Left ventricle myocardium superior (tissue), 1 donor: Measurements from ENCODE around the gene COMT. TPM values are rescaled to one million over a fixed set of nuclear protein-coding genes. Genes with fewer than 3 reads are reported as not detected.
"Not testable (repeated sequence)": the region's sequence is repeated elsewhere in the genome, so short reads cannot be mapped to it uniquely, and the experiment has no call there.

Experiments
- ATAC-seq: fragments of 200-7000 bp; cut with Tn5 transposase; one replicate; pipeline ENCODE4 v1.9.1; 2020; ENCODE audit warnings: mild to moderate bottlenecking, moderate library complexity
- DNase-seq: peaks from one replicate; pipeline ENCODE4 v3.0.0-alpha.2; 2020
- intact Hi-C: fragments of 100-400 bp; cut with micrococcal nuclease; formaldehyde crosslinking; loops from one replicate; pipeline ENCODE4 v1.11.0; 2022
- total RNA-seq: library from RNA; stranded (reverse); fragmentation: NEBNext Ultra II Directional; extraction: Animal tissue kit (Norgen Biotek cat#: 25700); gene quantifications from one replicate; pipeline ENCODE4 v1.2.1, GENCODE V29; 2021
- donor health status: DM: no; HTN: yes; CAD: no; lungs with severe emphysema.

The COMT gene
- total RNA-seq, 1 donor from 2014 or later = 83.4 TPM

DNA sequence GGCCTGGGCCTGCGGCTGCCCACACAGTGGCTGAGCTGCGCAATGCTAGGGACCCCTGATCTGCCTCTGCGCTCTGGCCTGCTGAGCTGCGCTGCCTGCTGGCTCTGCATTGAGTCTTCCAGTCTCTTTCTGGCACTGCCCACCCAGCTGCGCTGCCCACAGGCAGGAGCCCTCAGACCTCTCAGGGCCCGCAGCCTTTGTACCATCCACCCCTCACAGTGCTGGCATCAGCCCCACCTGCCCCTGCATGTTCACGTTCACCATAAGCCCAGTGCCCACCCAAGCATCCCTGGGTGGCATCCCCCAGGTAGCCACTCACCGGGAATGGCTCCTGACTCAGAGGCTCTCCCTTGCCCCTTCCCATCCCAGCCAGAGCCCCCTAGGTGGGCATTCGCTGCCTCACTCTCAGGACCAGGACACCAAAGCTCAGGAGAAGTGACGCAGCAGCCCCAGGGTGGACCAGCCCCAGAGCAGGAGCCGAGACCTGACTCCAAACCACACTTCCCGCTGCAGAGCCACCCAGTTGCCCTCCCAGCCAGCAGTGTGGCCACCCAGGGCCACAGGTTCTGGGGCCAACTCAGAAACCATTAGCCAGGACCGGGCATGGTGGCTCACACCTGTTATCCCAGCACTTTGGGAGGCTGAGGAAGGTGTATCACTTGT, 21.7 kb upstream of the COMT start:
- no peak for ATAC-seq
- intact Hi-C loops = no loop called here
- DNase-seq = no peak

DNA sequence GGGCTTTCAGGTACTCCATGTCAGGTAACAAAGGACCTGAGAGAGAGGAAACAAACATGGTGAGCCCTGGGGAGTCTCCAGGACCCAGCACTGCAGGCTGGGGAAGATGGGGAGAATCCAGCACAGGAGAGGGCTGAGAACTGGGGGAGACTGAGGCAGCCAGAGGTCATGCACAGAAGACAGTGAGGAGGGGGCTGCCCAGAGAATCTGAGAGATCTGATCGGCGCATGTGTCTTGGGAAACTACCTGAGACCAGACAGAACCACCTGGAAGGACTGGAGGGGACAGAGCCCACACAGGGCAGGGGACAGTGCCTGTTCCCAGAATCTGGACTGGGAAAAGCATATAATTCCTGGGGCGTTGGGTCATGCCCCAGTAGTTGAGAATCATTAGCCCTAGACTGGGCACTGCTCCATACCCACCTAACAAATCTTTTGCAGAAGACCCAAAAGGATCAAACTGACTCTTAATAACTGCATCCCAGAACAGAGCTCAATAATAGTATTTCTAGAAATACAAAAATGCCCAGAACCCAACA, 20.0 kb upstream of the COMT start:
- ATAC-seq = no peak
- intact Hi-C loops = no loop called here
- no peak for DNase-seq

DNA sequence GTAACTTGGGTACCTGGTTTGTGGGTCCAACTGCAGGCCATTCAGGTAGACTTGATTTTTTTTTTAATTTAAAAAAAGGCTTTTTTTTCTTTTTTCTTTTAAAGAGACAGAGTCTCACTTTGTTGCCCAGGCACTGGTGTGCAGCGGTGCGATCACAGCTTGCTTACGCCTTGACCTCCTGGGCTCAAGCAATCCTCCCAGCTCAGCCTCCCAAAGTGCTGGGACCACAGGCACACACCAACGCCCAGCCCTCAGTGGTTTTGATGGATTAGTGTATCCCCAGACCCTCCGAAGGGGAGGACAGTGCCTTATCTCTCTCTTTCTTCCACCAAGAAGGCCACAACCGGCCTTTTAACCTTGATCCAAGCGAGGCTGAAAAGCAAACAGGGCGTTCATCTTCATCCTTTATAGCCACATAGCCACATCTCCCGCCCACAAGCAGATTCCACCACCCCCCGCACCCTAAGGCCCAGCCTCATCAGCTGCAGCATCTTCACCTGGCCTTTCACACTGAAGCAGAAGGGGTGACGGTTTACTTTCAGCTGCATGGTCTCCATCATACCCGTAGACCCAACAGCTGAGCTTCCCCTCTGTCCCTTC, 17.6 kb upstream of the COMT start:
- DNase-seq = no peak

DNA sequence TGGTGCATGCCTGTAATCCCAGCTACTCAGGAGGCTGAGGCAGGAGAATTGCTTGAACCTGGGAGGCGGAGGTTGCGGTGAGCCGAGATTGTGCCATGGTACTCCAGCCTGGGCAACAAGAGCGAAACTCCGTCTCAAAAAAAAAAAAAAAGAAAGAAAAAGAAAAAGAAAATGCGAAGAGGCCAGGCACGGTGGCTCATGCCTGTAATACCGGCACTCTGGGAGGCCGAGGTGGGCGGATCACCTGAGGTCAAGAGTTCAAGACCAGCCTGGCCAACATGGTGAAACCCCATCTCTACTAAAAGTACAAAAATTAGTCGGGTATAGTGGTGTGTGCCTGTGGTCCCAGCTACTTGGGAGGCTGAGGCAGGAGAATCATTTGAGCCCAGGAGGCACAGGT, 15.5 kb upstream of the COMT start:
- DNase-seq, intact Hi-C loops, ATAC-seq: not testable (repeated sequence)

More for the DNA sequence above, 17.6 kb upstream of the COMT start:
- no peak for ATAC-seq
- intact Hi-C loops = no loop called here

DNA sequence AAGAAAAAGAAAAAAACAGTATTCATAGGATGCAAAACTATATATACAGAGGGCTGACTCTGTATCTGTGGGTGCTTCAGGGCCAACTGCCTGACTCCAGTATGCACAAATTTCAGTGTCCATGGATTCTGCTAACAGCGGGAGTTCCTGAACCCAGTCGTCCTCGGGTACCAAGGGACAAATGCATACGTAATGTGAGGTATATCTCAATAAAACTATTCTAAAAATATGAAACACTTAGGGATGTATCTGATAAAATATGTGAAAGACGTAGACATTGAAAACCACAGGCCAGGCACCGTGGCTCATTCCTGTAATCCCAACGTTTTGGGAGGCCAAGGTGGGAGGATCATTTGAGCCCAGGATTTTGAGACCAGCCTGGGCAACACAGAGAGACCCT, 13.9 kb upstream of the COMT start:
- ATAC-seq = no peak
- intact Hi-C loops = no loop called here

DNA sequence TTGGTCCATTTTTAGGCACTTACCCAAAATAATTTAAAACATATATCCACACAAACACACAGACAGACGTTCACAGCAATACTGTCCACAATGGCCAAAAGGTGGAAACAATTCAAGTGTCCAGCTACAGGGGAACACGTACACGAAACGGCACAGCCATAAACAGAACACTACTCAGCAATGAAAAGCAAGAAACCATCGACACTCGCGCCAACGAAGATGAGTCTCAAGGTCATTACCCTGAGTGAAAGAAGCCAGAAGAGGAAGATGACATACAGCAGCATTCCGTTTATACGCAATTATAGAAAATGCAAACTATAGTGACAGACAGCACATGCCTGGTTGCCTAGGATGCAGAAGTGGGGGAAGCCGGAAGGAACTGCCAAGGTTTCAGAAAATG, 13.4 kb upstream of the COMT start:
- intact Hi-C loops = no loop called here
- ATAC-seq = no peak
- DNase-seq = no peak

More for the DNA sequence above, 13.9 kb upstream of the COMT start:
- DNase-seq = no peak

DNA sequence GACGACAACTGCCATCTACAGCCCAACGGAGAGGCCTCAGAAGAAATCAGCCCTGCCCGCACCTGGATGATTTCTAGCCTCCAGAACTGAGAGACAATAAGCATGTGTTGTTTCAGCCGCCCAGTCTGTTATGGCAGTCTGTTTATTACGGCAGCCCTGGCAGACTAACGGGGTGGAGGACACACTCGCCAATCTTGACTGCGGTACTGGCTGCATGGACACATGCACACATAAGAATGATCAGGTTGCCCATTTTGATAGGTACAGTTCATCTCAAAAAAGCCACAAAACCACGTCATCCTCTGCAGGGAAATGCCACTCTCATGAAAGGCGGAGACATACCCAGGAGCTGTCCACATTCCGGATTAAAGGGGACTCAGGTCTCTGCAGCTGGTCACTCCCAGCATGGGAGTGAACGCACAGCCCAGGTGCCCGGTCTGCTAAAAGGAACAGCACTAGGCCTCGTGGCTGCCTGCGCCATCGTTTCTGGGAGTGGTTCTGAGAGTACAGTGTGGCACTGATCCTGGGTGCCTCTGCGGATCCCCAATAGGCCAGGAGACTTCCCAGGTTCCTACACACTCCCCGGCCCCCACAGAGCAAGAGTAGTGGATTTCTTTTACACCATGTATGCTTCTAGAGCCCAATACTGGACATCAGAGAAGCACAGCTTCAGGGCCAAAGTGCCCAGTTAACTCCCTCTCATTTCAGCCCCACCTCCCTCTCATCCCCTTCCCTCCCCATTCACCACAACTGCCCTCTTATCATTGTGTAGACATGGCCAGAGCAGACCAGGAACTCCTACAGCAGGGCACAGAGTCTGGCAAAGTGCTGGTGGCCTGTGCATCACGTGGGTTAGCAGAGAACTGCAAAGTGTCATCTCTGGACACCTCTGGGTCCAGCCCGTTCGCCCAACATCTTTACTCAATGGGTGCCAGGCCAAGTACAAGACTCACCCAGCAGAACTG, 11.7 kb upstream of the COMT start:
- ATAC-seq = no peak
- intact Hi-C loops = no loop called here

DNA sequence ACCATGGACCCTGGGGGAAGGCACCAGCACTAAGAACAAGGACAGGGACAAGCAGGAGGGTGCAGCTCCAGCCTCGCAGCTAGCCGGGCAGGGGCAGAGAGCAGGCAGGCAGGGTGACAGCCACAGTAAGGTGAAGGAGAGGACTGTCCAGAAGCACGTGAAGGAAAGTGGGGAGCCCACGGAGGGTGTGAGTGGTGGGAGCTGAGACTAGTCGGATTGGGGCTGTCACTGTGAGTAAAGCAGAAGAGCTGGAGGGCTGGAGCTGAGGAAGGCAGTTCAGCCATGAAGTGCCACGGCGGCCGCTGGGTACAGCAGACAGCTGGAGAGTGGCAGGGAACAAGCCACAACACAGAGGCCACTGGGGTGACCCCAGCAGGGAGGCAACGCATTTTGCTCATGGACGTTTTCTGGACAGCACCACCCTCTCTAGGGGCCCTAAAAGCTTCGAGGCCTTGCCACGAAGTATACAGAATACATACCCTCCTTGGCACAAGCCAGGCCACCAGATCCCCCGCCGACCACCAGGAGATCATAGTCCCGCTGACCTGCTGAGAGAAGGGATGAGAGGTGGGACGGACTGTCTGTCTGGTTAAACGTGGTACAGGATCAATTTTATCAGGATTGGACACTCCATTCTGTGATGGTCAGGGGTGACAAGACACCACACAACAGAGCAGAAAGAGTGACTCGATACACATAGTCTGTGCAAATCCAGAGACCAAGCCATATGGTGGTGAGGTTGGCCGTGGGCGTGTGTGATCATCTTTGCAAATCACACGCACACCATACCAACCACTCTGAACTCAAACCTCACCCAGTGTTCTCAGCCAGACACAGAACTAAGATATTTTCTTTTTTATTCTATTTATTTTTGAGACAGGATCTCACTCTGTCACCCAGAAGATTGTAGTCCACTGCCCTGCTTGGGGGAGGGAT, 10.8 kb upstream of the COMT start:
- no peak for ATAC-seq
- intact Hi-C loops = no loop called here
- DNase-seq = no peak

More for the DNA sequence above, 11.7 kb upstream of the COMT start:
- no peak for DNase-seq

DNA sequence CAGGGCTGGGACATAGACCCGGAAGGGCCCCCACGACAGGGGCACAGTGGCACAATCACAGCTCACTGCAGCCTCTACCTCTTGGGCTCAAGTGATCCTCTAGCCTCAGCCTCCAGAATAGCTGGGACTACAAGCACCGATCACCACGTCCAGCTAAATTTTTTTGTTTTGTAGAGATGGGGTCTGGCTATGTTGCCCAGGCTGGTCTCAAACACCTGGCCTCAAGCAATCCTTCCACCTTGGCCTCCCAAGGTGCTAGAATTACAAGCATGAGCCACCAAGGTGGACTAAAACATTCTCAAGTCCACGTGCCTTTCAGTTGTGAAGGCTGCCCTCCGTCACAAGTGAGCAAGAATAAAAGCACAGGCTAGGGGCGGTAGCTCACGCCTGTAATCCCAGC, 10.1 kb upstream of the COMT start:
- intact Hi-C loops = no loop called here
- DNase-seq (no peak), ATAC-seq (no peak)

DNA sequence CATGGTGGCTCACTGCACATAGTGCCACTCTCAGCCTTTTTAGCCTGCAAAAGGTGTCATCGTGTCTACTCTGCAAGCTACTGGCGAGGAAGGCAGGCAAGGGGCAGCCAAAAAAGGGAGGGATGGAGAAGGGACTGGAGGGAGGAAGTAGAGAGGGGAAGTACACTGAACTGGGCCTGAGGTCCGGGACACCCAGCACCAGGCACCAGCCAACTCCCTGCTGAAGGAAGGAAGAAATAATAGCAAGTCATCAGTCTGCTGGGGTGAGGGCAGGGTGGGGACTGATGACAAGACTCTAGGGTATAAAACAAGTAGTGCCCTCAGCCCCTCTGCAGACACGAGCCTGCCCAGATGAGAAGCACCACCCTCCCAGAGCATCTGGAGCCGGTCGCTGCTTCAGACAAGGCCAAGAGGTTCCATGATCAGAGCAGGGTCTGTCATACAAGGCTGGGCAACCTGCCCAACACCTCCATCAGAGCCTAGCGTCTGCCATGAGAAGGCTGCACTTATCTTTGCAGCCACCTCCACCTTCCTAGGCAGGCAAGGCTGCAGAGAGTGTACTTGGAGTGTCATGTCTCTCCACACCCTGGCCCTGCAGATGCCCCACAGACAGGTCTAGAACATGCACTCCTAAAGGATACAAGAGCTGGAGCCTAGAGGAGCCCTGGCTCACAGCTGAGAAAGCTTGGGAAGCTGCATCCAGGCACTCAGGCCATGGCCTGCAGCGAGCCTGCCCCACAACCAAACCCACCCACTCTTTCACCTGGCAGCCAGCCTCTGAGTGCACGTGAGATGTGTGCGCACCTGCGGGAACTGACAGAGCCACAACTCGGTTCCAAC, 9.0 kb upstream of the COMT start:
- DNase-seq (peak; percentile 47), ATAC-seq (peak; percentile 75)
- intact Hi-C loops = no loop called here

DNA sequence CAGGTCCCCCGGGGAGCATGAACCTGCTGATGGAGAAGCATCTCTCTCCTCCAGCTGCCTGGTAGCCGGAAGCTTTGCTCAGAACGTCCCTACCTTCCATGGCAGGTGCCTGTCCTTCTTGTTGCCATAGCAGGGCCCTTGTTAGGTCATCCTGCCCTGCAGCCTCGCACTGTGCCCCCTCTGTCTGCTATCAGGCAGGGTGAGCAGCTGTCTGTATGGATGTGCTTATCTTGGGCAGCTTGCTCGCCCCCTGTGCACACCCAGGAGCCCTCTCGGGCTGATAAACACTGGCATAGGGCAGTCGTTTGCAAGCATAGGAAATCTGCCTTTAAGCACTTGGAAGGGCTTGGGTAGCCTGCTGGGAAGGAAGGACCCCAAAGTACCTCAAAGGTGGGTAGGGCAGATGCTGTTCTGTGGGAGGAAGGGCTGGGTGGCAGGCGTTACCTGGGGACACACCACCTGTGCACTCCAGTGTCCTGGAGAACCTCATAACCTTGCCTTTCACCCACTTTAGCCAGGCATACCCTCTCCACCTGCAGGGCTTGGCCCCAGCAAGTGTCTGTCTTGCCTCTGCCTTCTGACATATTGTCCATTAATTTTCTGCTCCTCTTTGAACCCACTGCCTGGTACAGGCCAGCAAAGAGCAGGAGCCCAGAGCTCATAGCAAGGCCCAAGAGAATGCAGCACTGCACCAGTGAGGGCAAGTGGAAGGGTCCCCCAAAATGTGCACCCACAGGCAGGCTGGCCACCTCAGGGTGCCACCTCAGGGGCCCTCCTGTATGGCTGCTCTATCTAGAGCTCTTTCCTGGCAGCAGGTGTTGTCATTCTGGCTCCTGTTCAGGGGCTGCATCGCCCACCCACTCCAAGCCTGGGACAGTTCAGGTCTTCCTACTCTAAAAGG, 8.0 kb upstream of the COMT start:
- no peak for ATAC-seq
- intact Hi-C loops = no loop called here
- no peak for DNase-seq

DNA sequence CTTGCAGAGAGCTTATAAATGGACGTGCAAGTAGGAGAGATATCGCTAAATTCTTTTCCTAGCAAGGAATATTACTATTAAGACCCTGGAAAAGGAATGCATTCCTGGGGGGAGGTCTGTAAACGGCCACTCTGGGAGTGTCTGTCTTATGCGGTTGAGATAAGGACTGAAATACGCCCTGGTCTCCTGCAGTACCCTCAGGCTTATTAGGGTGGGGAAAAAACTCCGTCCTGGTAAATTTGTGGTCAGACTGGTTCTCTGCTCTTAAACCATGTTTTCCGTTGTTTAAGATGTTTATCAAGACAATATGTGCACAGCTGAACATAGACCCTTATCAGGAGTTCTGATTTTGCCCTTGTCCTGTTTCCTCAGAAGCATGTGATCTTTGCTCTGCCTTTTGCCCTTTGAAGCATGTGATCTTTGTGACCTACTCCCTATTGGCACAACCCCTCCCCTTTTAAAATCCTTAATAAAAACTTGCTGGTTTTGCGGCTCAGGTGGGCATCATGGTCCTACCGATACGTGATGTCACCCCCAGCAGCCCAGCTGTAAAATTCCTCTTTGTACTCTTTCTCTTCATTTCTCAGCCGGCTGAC, 6.4 kb upstream of the COMT start:
- DNase-seq, ATAC-seq, intact Hi-C loops: not testable (repeated sequence)

DNA sequence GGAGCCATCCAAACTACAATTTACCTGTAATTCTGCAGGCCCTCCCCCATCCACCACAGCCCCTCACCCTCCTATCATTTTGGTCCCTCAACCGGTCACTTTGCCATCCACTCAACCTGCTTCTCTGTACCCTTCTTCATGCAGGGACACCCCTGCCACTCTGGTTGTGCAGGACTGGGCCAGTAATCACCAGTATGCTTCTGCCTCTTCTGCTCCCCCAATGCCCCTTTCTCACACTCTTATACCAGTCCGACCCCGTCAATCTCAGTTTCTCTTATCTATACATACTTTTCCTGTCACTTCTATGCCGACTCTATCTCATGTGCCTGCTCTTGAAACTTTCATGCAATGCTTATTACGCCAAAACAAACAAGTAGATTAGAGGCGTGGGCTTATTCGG, 5.1 kb upstream of the COMT start:
- DNase-seq = no peak
- no peak for ATAC-seq
- intact Hi-C loops = no loop called here

DNA sequence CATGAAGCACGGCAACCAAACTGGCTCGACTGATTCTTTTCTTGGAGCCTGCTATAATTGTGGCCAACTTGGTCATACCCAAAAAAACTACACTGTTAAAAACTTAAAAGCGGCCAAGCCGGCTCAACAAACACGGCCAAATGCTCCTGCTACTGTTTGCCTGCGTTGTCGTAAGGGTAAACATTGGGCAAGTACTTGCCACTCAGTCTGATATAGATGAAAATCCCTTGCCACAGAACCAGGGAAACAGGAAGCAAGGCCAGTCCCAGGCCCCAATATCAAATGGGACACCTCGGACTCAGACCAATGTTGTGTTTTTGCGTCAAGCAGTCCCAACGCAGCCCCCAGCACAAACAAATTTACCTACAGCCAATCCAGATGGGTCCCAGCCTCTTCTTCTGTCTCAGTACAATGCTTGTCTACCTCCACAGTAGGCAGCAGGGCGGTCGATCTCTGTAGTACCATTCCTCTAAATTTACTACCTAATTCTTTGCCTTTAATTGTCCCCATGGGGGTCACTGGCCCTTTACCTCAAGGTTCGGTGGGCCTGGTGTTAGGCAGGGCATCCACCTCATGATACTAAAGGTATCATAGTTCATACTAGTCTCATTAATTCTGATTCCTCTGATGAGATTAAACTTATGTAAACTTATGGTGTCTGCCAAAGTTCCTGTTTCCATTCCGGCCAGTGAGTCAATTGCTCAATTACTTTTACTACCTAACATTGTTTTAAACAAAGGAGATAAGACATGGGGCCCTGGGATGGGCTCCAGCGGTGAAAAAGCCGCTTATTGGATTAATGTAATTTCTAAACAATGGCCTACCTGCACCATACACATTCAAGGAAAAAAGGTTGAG, 3.7 kb upstream of the COMT start:
- no peak for ATAC-seq
- no peak for DNase-seq
- intact Hi-C loops = no loop called here

DNA sequence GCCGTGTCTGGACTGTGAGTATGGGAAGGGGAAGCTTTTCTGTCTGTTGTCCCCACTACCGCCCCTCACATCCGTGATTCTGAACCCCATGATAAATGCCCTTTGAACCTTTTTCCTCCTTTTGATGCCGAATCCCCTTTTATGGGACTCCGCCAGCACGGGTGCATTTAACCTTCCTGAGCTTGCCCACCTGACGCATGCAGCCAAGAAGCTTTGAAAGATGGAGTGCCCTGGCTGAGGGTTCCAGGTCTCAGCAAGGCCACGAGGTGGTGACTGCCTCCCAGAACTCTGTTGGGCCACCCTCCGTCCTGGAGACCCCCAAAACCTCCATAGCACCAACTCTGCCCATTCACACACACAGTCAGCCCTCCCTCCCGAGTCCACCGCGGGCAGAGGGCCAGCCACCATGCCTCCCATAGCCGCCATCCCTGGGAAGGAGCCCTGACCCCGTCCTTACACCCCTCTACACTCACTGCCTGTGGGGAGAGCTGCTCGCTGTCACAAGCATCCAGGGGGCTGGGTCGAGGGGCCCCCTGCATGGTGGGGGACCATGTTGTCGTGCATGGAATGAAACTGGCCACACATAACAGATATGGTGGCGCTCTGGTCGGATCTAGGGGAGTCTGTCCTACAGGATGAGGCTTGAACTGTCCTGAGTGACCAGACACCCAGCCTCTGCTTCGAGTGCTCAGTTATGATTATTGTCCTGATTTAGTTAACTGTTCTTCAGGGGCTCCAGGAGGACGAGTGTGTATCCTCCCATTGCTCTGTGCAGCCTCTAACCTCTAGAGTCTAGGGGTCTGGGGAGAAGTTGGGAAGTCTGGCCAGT, 822 bp upstream of the COMT start:
- ATAC-seq = no peak
- DNase-seq = no peak
- intact Hi-C loops = no loop called here
